Fibroblast of villous mesenchyme (primary cell): Measurements from ENCODE around the gene MYOF. TPM values are rescaled to one million over a fixed set of nuclear protein-coding genes. Genes with fewer than 3 reads are reported as not detected.

ENCODE experiments used
- DNase-seq: peaks from one replicate; pipeline ENCODE4 v3.0.0-alpha.2; 2010; ENCODE audit warnings: low read depth
- H3K4me3 ChIP-seq: 2 replicates; pipeline ENCODE4 v1.5.1; 2011; ENCODE audit warnings: low read depth, mild to moderate bottlenecking, low read length
- total RNA-seq: library from RNA; depleted of rRNA; stranded (reverse); fragments of >200 nt; gene quantifications from 2 replicates; pipeline ENCODE4 v1.2.3, GENCODE V29; 2012
- TF ChIP-seq, protein P1 (sequence below): IDR thresholded peaks from 2 replicates; pipeline ENCODE4 v1.5.1; 2012; ENCODE audit warnings: low read depth, mild to moderate bottlenecking, low read length; ENCODE audit not compliant: insufficient read depth

The MYOF gene
- total RNA-seq, 1 donor, result 323 TPM

DNA sequence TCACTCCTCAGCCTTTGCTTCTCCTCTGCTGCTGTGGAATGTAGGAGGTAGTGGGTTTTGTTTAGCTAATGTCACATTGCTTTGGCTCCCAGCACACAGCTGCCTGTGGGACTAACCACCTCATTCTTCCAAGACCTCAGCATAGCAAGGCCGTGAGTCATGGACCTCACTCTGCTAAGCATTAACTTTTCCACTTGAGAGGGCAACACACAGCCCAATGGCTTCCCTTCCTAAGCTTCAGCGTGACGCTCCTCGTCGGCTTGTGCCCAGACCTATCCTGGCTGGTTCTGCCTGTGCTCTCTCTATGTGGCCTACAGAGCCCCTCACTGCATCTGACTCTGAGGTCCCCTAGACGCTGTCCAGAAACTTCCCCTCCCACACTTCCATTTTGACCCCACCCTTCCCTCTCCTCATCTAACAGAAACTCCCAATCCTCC, 23.3 kb downstream of the MYOF start:
- DNase-seq, result peak; percentile 100
- peak overlapping the region; percentile 24 for H3K4me3 ChIP-seq
- TF ChIP-seq, protein P1, sequence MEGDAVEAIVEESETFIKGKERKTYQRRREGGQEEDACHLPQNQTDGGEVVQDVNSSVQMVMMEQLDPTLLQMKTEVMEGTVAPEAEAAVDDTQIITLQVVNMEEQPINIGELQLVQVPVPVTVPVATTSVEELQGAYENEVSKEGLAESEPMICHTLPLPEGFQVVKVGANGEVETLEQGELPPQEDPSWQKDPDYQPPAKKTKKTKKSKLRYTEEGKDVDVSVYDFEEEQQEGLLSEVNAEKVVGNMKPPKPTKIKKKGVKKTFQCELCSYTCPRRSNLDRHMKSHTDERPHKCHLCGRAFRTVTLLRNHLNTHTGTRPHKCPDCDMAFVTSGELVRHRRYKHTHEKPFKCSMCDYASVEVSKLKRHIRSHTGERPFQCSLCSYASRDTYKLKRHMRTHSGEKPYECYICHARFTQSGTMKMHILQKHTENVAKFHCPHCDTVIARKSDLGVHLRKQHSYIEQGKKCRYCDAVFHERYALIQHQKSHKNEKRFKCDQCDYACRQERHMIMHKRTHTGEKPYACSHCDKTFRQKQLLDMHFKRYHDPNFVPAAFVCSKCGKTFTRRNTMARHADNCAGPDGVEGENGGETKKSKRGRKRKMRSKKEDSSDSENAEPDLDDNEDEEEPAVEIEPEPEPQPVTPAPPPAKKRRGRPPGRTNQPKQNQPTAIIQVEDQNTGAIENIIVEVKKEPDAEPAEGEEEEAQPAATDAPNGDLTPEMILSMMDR, result no peak

DNA sequence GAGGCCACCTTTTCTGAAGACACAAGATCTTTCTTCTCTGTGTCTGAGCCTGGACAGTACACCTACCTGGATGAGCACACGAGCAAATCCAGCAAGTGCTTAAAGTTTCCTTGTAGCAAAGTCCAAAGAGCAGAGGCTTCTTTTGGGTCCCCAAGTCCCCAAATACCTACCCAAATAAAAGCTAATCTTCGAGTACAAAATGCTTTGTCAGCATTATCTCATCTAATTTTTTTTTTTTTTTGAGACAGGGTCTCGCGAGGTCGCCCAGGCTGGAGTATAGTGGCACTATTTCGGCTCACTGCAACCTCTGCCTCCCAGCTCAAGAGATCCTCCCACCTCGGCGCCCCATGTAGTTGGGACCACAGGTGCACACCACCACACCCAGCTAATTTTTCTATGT, 24.6 kb downstream of the MYOF start:
- TF ChIP-seq, protein P1, result no peak
- H3K4me3 ChIP-seq, result no peak overlapping the region
- DNase-seq, result no peak

DNA sequence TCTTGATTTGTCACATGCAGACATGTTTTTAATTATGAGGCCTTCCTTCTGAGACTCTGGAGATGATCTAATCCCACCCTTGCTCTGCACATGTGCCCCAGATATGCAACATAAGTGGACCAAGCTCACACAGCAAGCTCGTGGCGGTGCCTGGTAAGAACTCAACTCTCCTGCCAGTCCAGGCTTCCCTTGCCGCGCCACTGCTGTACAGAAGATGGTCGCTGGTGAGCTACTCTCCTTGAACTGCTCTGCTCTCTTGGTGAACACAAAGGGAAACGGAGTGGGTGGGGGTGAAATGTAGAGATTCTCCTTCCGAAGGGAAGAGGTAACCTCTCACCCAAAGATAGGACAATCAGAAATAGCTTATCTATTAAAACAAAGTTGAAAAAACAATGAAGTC, 25.7 kb downstream of the MYOF start:
- TF ChIP-seq, protein P1, result no peak
- DNase-seq, result no peak

DNA sequence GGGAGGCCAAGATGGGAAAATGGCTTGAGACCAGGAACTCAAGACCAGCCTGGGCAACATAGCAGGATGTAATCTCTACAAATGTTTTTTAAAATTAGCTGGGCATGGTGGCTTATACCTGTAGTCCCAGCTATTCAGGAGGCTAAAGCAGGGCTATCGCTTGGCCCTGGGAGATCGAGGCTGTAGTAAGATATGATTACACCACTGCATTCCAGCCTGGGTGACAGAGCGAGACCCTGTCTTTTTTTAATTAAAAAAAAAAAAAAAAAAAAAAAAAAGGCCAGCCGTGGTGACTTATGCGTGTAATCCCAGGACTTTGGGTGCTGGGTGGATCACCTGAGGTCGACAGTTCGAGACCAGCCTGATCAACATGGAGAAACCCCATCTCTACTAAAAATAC, 27.4 kb downstream of the MYOF start:
- TF ChIP-seq, protein P1, result no peak
- H3K4me3 ChIP-seq, result no peak overlapping the region
- DNase-seq, result no peak

More for the DNA sequence above, 25.7 kb downstream of the MYOF start:
- no peak overlapping the region for H3K4me3 ChIP-seq

DNA sequence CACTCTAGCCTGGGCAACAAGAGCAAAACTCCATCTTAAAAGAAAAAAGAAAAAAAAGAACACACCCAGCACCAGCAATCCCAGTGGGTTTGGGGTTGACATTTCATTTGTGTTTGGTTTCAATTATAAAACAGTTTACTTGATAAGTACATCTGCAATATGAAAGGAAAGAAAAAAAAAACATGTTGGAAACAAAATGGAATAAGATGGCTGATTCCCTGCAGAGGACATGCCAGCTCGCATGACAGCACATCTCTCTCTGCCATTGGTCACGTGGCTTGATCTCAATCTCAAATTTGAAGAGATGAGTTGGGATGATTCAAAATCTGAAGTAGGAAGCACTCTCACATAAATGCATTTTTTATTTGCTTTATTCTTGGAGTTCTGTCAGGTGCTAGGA, 28.0 kb downstream of the MYOF start:
- TF ChIP-seq, protein P1, result no peak
- no peak for DNase-seq
- no peak overlapping the region for H3K4me3 ChIP-seq

DNA sequence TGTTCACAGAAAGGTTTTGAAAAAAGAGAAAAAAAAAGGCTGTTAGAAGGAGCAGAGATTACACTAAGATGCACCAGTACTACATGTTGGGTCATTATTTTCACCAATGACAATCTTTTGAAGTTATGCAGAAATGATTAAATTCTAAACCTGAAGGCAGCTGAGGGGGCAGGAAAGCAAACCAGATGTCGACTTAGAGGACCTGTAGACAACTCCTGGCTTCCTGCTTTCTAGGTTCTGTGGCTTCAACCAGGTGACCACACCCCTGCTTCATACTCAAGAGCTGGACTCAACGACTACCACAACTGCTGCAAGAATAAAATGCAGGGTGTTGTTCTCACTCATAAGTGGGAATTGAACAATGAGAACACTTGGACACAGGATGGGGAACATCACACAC, 30.0 kb downstream of the MYOF start:
- no peak for DNase-seq
- TF ChIP-seq, protein P1, result no peak
- H3K4me3 ChIP-seq, result no peak overlapping the region

DNA sequence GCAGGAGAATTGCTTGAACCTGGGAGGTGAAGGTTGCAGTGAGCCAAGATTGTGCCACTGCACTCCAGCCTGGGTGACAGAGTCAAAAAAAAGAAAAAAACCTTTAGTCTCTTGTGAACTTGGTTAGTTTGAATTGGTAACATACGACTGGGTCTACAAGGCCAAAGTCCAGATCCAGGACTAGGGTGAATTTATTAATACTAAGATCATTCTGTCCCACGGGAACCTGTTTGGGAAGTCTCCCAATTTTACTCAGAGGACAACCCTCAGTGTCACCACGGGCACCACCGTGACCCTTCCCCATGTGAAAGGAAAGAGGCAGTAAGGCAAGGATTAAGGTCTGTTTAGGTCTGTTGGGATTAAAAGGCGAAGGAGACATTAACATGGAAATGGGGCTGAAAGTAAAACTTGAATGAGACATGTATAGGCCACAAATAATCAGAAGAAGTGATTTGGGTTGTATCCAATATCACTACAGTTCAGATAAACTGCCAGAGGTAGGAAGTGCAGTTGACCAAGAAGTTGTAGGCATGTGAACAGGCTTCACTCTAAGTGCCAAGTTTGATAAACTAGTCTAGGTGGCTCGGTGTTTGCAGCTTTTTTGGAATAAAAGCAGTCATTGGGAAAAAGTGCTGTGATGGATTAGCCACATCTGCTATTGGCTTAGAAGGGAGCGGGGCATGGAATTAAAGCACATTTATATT, 30.7 kb downstream of the MYOF start:
- no peak for DNase-seq
- TF ChIP-seq, protein P1, result no peak
- no peak overlapping the region for H3K4me3 ChIP-seq
